Parathyroid adenoma (tissue), 2 donors: ENCODE data around the gene PEX26.

Source experiments
- H2AFZ ChIP-seq: fragments of 300-600 bp; sonication (generic); one replicate; pipeline ENCODE4 v1.7.0; 2017; ENCODE audit warnings: antibody characterized with exemption, mild to moderate bottlenecking
- H3K27ac ChIP-seq: fragments of 300-600 bp; sonication (generic); one replicate; pipeline ENCODE4 v1.7.0; 2017
- H3K27me3 ChIP-seq: fragments of 300-600 bp; sonication (generic); one replicate; pipeline ENCODE4 v1.7.0; 2017; ENCODE audit warnings: low read length; ENCODE audit not compliant: control insufficient read depth, insufficient read depth
- H3K36me3 ChIP-seq: fragments of 300-600 bp; sonication (generic); one replicate; pipeline ENCODE4 v1.7.0; 2017; ENCODE audit warnings: low read length; ENCODE audit not compliant: control insufficient read depth, insufficient read depth
- H3K4me1 ChIP-seq: fragments of 300-600 bp; sonication (generic); one replicate; pipeline ENCODE4 v1.7.0; 2017; ENCODE audit warnings: control low read depth
- H3K4me2 ChIP-seq: fragments of 300-600 bp; sonication (generic); one replicate; pipeline ENCODE4 v1.7.0; 2017; ENCODE audit warnings: low read length
- H3K4me3 ChIP-seq: fragments of 300-600 bp; sonication (generic); one replicate; pipeline ENCODE4 v1.7.0; 2017; ENCODE audit warnings: low read depth, low read length
- H3K79me2 ChIP-seq: fragments of 300-600 bp; sonication (generic); one replicate; pipeline ENCODE4 v1.7.0; 2017; ENCODE audit warnings: control low read depth
- H3K9ac ChIP-seq: fragments of 300-600 bp; sonication (generic); one replicate; pipeline ENCODE4 v1.7.0; 2017; ENCODE audit warnings: mild to moderate bottlenecking
- H3K9me3 ChIP-seq: fragments of 300-600 bp; sonication (generic); one replicate; pipeline ENCODE4 v1.7.0; 2017; ENCODE audit warnings: low read length; ENCODE audit not compliant: control insufficient read depth
- TF ChIP-seq, protein P1 (sequence below): fragments of 300-600 bp; sonication (generic); IDR thresholded peaks from one replicate; pipeline ENCODE4 v1.7.0; 2017; ENCODE audit warnings: antibody characterized with exemption, mild to moderate bottlenecking
- donor health status: primary hyperparathyroidism.

The PEX26 gene

DNA sequence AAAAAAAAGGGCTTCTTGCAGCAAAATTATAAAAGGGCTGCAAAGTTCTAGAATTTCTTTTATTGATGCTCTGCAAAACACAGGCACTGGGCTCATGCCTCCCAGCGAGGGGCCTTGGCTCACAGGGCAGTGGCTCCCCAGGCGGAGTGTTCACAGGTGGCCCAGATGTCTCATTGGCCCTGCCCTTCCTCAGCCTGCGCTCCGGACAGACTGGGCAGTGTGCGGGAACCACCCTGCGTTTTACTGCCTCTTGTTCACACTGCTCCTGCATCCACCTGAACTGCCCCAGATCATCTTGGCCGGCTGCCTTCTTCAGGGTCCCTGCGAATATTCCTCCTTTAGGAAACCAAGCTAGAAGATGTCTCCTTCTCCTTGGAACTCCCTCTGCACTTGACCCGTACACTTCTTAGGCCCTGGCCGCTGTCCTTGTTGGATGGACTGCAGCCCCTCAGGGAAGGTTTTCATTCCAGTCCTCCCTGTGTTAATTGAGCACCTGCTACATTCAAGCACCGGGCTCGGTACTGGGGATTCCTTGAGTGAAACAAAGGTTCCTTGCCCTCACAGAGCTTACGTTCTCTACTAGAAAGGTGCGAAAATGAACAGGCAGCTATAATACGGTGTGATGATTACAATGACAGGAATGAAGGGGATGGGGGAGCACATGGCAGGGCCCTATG lies 37.3 kb downstream of the PEX26 start:
- H2AFZ ChIP-seq: no peak overlapping the region
- no peak overlapping the region for H3K4me2 ChIP-seq
- TF ChIP-seq, protein P1, sequence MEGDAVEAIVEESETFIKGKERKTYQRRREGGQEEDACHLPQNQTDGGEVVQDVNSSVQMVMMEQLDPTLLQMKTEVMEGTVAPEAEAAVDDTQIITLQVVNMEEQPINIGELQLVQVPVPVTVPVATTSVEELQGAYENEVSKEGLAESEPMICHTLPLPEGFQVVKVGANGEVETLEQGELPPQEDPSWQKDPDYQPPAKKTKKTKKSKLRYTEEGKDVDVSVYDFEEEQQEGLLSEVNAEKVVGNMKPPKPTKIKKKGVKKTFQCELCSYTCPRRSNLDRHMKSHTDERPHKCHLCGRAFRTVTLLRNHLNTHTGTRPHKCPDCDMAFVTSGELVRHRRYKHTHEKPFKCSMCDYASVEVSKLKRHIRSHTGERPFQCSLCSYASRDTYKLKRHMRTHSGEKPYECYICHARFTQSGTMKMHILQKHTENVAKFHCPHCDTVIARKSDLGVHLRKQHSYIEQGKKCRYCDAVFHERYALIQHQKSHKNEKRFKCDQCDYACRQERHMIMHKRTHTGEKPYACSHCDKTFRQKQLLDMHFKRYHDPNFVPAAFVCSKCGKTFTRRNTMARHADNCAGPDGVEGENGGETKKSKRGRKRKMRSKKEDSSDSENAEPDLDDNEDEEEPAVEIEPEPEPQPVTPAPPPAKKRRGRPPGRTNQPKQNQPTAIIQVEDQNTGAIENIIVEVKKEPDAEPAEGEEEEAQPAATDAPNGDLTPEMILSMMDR: no peak
- no peaks in the 10 kb centered on the region for H3K4me1 ChIP-seq
- no peaks in the 10 kb centered on the region for H3K79me2 ChIP-seq
- no peak overlapping the region for H3K4me3 ChIP-seq
- H3K36me3 ChIP-seq: no peaks in the 10 kb centered on the region
- H3K9me3 ChIP-seq: no peaks in the 10 kb centered on the region
- no peak overlapping the region for H3K27ac ChIP-seq
- no peaks in the 10 kb centered on the region for H3K27me3 ChIP-seq
- no peak overlapping the region for H3K9ac ChIP-seq

DNA sequence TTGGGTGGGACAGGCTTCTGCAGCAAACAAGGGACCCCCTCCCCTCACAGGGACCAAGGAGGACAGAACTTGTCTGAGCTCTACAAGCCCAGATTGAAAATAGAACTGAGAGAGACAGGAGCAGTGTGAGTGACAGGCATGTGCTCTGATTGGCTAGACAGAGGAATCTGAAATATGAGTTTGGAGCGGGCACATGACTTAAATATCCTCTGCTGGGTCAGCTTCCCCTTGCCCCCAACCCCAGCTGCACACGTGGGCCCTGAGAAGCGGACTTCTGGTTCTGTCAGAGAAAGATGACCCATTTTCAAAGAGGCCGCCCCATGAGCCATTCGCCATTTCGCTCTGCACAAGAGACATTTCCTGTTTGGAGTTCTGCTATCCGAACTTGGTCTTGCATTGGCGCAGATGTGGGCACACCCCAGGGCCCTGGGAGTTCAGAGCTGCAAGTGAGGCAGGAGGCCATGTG lies 38.1 kb downstream of the PEX26 start:
- TF ChIP-seq, protein P1: no peak
- no peak overlapping the region for H3K4me2 ChIP-seq
- H3K79me2 ChIP-seq: no peaks in the 10 kb centered on the region
- no peak overlapping the region for H2AFZ ChIP-seq
- H3K27ac ChIP-seq: no peak overlapping the region
- H3K4me3 ChIP-seq: no peak overlapping the region
- no peaks in the 10 kb centered on the region for H3K36me3 ChIP-seq
- no peaks in the 10 kb centered on the region for H3K4me1 ChIP-seq
- H3K9ac ChIP-seq: no peak overlapping the region
- no peaks in the 10 kb centered on the region for H3K27me3 ChIP-seq
- H3K9me3 ChIP-seq: no peaks in the 10 kb centered on the region

DNA sequence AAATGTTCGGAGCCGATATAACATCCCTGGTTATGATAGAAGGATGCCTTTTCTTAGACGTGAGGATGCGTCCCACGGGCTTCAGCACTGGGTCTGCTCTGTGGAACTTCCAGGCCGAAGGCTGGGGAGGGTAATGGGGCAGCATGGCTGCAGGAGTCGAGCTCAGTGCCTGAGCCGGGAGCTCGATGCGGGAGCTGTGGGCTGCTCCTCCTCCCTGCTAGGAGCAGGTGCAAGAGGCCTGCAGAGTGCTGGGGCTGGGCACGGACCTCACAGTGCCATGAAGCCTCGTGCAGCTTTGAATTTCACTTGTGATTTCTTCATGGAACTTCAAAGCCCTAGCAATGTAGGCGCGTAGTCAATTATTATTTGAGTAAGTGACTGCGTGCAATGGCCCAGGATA lies 38.8 kb downstream of the PEX26 start:
- Histone ChIP-seq H2AFZ (no peak overlapping the region), H3K79me2 (no peaks in the 10 kb centered on the region), H3K4me1 (no peaks in the 10 kb centered on the region), H3K27ac (no peak overlapping the region), H3K9me3 (no peaks in the 10 kb centered on the region), H3K4me2 (no peak overlapping the region), H3K36me3 (no peaks in the 10 kb centered on the region), H3K9ac (no peak overlapping the region), H3K27me3 (no peaks in the 10 kb centered on the region), H3K4me3 (no peak overlapping the region)
- TF ChIP-seq, protein P1: no peak

DNA sequence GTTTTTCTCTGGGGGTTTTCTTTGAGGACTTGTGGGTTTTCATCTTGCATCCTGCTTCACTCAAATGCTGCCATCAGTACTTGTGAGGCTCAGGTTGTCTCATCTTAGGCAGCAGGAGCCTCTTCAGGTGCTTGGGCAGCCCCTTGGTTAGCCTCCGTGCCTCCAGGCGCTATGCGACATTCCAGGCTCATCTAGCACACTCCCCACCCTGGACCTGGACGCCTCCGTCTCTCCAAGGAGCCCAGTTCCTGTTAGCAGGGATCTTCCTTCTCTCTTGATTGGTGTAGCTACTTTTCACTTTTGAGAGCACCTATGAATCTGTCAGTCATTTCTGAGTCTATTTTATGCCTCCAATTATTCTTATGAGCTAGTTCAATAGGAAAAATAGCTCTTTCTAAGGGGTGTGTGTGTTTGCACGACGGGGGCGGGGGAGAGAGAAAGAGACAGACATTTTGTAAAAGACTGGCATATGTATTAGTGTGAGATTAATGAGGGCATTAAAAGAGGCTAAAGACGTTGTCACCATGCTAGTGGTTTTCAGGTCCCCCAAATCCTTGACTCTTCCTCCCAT lies 40.6 kb downstream of the PEX26 start:
- H2AFZ ChIP-seq: no peak overlapping the region
- no peaks in the 10 kb centered on the region for H3K27me3 ChIP-seq
- no peaks in the 10 kb centered on the region for H3K79me2 ChIP-seq
- H3K9me3 ChIP-seq: no peaks in the 10 kb centered on the region
- no peaks in the 10 kb centered on the region for H3K4me1 ChIP-seq
- H3K36me3 ChIP-seq: no peaks in the 10 kb centered on the region
- no peak overlapping the region for H3K9ac ChIP-seq
- no peak overlapping the region for H3K27ac ChIP-seq
- no peak overlapping the region for H3K4me2 ChIP-seq
- TF ChIP-seq, protein P1: no peak
- H3K4me3 ChIP-seq: no peak overlapping the region
